KMS-11 (cell line): ENCODE results near the gene DNAJB6.

Experiments
- H2AFZ ChIP-seq: fragments of 200-600 bp; sonication (generic); 2 replicates; pipeline ENCODE4 v1.6.1; 2016; ENCODE audit warnings: antibody characterized with exemption, mixed run types, low read depth
- H3K27ac ChIP-seq: fragments of 200-600 bp; sonication (generic); 2 replicates; pipeline ENCODE4 v1.6.1; 2016; ENCODE audit warnings: mild to moderate bottlenecking, mixed run types
- H3K27me3 ChIP-seq: fragments of 200-600 bp; sonication (generic); 2 replicates; pipeline ENCODE4 v1.6.1; 2017; ENCODE audit warnings: mild to moderate bottlenecking, low read depth, mixed run types, moderate library complexity; ENCODE audit not compliant: insufficient read depth
- H3K36me3 ChIP-seq: fragments of 200-600 bp; sonication (generic); 2 replicates; pipeline ENCODE4 v1.6.1; 2017; ENCODE audit warnings: mild to moderate bottlenecking, mixed run types; ENCODE audit not compliant: insufficient read depth
- H3K4me1 ChIP-seq: fragments of 200-600 bp; sonication (generic); 2 replicates; pipeline ENCODE4 v1.6.1; 2016; ENCODE audit warnings: mild to moderate bottlenecking, low read depth, mixed run types; ENCODE audit not compliant: poor library complexity, severe bottlenecking
- H3K4me2 ChIP-seq: fragments of 200-600 bp; sonication (generic); 2 replicates; pipeline ENCODE4 v1.7.0; 2016; ENCODE audit warnings: mild to moderate bottlenecking, mixed run types
- H3K4me3 ChIP-seq: fragments of 200-600 bp; sonication (generic); IDR thresholded peaks from 2 replicates; pipeline ENCODE4 v1.6.1; 2017; ENCODE audit warnings: low read depth, low read length, mixed read lengths; ENCODE audit not compliant: insufficient read depth
- H3K79me2 ChIP-seq: fragments of 200-600 bp; sonication (generic); 2 replicates; pipeline ENCODE4 v1.6.1; 2016; ENCODE audit warnings: low read depth, mixed run types; ENCODE audit not compliant: insufficient read depth
- H3K9ac ChIP-seq: fragments of 200-600 bp; sonication (generic); 2 replicates; pipeline ENCODE4 v1.6.1; 2016; ENCODE audit warnings: mild to moderate bottlenecking, mixed run types
- H4K20me1 ChIP-seq: fragments of 200-600 bp; sonication (generic); 2 replicates; pipeline ENCODE4 v1.6.1; 2016; ENCODE audit warnings: mild to moderate bottlenecking, mixed run types; ENCODE audit not compliant: insufficient read depth
- CTCF ChIP-seq: fragments of 200-600 bp; sonication (generic); conservative IDR thresholded peaks from 2 replicates; pipeline ENCODE4 v1.6.1; 2017; ENCODE audit warnings: low read depth, mild to moderate bottlenecking, antibody characterized with exemption, low read length, moderate library complexity, mixed read lengths

The DNAJB6 gene

GRCh38 chr7:157386979-157387800 lies 50.4 kb downstream of the DNAJB6 start:
- H3K79me2 ChIP-seq, result peaks cover 28% of the 10 kb centered on the region; the same call in 1 of the 2 replicates
- no peak overlapping the region for H3K9ac ChIP-seq
- H3K27me3 ChIP-seq, result no peaks in the 10 kb centered on the region
- H2AFZ ChIP-seq, result no peak overlapping the region
- H3K27ac ChIP-seq, result no peak overlapping the region
- H3K4me3 ChIP-seq, result no peak overlapping the region
- no peaks in the 10 kb centered on the region for H3K4me1 ChIP-seq
- peaks cover 15% of the 10 kb centered on the region; the same call in 1 of the 2 replicates for H3K36me3 ChIP-seq
- H4K20me1 ChIP-seq, result no peaks in the 10 kb centered on the region
- peak; percentile 92 for TF ChIP-seq CTCF
- no peak overlapping the region for H3K4me2 ChIP-seq

DNA sequence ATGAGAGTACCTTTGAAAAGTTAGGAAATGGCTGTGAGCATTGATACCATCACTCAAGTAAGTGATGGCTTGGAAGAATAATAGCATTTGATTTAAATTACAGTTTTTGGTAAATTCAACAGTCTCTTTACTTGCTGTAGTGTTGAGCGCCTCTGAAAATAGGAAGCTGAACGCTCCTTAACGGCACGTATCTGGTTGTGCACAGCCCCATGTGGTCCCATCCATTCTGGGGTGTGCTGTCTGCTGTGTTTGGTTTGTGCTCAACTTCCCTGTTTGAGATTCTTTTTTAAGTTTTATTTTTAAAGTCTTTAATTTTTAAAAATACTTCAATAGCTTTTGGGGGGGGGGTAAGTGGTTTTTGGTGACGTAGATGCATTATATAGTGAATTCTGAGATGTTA lies 51.5 kb downstream of the DNAJB6 start:
- peaks cover 15% of the 10 kb centered on the region; the same call in 1 of the 2 replicates for H3K36me3 ChIP-seq
- no peaks in the 10 kb centered on the region for H3K4me1 ChIP-seq
- no peaks in the 10 kb centered on the region for H3K27me3 ChIP-seq
- no peak overlapping the region for H3K9ac ChIP-seq
- peaks cover 18% of the 10 kb centered on the region; the same call in 1 of the 2 replicates for H3K79me2 ChIP-seq
- H3K27ac ChIP-seq, result no peak overlapping the region
- TF ChIP-seq CTCF, result no peak
- no peak overlapping the region for H3K4me3 ChIP-seq
- no peaks in the 10 kb centered on the region for H4K20me1 ChIP-seq
- H3K4me2 ChIP-seq, result no peak overlapping the region
- no peak overlapping the region for H2AFZ ChIP-seq

DNA sequence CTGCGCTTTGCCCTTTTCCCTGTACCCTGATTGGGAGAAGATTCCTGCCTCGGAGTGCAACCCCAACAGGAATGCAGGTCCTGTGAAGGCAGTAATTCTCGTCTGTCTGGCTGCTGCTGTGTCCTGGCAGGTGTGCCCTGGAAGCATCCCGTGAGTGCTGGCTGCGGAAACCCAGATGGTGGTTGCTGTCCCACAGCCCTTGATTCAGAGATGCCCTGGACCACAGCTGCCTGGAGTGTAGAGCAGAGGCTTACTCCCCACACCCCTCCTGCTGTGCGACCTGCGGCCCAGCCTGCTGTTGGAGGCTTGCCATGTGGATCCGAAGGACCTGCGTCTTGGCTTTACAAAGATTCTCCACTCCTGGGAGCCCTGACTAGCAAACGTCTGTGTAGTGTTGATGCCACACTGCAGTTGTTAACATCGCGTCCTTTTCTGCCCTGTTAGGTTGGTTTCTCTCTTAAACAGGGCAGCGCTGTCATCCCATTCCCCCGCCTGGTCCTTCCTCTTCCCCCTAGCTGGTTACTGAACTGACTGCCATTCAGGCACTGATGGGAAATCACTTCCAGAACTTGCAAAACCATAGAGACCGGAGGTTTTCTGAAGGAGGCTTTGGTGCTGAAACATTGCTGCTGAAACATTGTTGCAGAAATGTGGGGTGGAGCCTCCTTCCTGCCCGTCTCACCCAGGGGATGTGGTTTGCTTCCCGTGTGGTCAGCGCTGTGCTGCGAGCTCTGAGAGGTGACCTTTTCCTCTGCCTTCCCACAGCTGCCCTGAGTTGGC lies 53.3 kb downstream of the DNAJB6 start:
- Histone ChIP-seq H3K79me2 (peaks cover 18% of the 10 kb centered on the region; the same call in 1 of the 2 replicates), H3K27me3 (no peaks in the 10 kb centered on the region), H3K4me1 (no peaks in the 10 kb centered on the region), H2AFZ (no peak overlapping the region), H3K9ac (no peak overlapping the region), H3K36me3 (peaks cover 10% of the 10 kb centered on the region; the same call in 1 of the 2 replicates), H3K27ac (no peak overlapping the region), H4K20me1 (no peaks in the 10 kb centered on the region), H3K4me2 (no peak overlapping the region), H3K4me3 (no peak overlapping the region)
- TF ChIP-seq CTCF, result no peak

- no peak overlapping the region for H3K9ac ChIP-seq
- peaks cover 9% of the 10 kb centered on the region; the same call in 1 of the 2 replicates for H3K36me3 ChIP-seq
- H2AFZ ChIP-seq, result no peak overlapping the region
- H4K20me1 ChIP-seq, result no peaks in the 10 kb centered on the region
- H3K27ac ChIP-seq, result no peak overlapping the region
- H3K4me3 ChIP-seq, result no peak overlapping the region
- H3K4me1 ChIP-seq, result no peaks in the 10 kb centered on the region
- no peaks in the 10 kb centered on the region for H3K27me3 ChIP-seq
- peaks cover 18% of the 10 kb centered on the region; the same call in 1 of the 2 replicates for H3K79me2 ChIP-seq
- no peak overlapping the region for H3K4me2 ChIP-seq
- TF ChIP-seq CTCF, result no peak
Measured at GRCh38 chr7:157391036-157391710, 54.4 kb downstream of the DNAJB6 start.
